GM12864 (cell line): Measurements from ENCODE around the gene TMEM169.
"Not testable (repeated sequence)": the region's sequence is repeated elsewhere in the genome, so short reads cannot be mapped to it uniquely, and the experiment has no call there.

ENCODE experiments used
- DNase-seq: peaks from one replicate; pipeline ENCODE4 v3.0.0-alpha.2; 2011; ENCODE audit warnings: low read depth
- H3K4me3 ChIP-seq: 2 replicates; pipeline ENCODE4 v1.5.1; 2011; ENCODE audit warnings: mild to moderate bottlenecking, low read depth, low read length, control low read depth
- CTCF ChIP-seq: IDR thresholded peaks from 2 replicates; pipeline ENCODE4 v1.5.1; 2011; ENCODE audit warnings: low read depth, mild to moderate bottlenecking, moderate library complexity, low read length, control low read depth, inconsistent platforms; ENCODE audit errors: missing control alignments

The TMEM169 gene

DNA sequence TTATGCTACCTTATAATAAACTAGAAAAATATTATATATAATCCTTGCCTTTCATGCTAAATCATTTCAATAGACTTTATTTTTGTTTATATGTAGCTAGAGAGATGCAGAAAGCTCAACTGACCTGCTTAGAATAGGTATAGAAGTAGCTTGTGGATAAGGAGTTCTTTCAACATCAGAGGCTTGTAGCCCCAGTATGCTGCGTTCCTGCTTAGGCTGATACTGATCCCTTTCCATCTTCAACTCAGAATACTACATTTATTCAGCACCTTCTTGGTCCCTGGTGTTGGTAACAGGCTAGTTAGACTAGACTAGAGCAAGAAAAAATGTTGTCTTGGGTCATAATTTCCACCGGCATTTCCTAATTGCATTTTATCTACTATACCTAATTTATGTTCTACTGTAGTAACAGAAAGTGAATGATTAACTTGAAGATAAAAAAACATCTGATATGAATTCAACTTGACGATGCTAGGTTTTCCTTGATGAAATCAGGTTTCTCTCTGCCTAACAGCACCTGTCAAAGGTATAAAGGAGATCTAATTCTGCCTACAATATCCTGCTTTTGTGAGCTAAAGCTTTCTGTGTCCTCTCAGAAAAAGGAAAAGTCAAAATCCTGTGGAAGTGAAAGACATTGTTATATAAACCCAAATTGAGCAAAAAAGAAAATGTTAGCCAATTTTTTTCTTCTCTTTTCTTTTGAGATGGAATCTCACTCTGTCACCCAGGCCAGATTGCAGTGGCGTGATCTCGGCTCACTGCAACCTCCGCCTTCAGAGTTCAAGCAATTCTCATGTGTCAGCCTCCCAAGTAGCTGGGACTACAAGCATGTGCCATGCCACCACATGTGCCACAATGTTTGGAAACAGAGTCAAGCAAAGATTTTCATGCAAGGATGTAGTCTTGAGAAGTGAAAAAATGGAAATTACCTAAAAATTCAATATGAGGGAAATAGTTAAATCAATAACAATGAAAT is 5.9 kb upstream of the TMEM169 start:
- TF ChIP-seq CTCF, result no peak
- no peak overlapping the region for H3K4me3 ChIP-seq
- DNase-seq, result no peak

- no peak for DNase-seq
Measured at GRCh38 chr2:216078776-216079175, 2.9 kb upstream of the TMEM169 start.

DNA sequence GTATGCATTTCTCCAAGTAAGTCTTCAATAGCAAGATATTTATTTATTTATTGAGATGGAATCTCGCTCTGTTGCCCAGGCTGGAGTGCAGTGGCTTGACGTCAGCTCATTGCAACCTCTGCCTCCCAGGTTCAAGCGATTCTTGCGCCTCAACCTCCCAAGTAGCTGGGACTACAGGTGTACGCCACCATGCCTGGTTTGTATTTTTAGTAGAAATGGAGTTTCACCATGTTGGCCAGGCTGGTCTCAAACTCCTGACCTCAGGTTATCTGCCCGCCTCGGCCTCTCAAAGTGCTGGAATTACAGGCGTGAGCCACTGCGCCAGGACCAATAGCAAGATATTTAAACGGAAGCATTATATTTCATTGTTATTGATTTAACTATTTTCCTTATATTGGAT is 1.7 kb upstream of the TMEM169 start:
- DNase-seq, H3K4me3 ChIP-seq: not testable (repeated sequence)

More at GRCh38 chr2:216078776-216079175, 2.9 kb upstream of the TMEM169 start:
- H3K4me3 ChIP-seq, result no peak overlapping the region
- TF ChIP-seq CTCF, result no peak

DNA sequence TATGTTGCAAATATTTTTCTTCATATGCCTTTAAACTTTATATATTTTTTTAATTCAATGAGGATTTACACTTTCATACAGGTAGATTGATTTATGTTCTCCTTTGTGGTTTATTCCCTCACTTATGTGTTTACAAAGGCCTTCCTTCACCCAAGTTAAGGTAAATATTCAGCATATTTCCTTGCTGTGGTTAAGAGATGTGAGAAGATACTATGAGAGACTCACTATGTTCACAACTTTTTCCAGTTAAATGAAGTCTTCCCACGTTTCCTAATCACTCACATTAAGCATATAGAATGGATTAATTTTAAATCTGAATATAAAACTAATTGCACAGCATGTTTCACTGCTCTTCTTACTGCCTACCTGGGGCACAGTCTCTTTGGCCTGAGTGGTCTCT is 707 bp upstream of the TMEM169 start:
- H3K4me3 ChIP-seq, result peak overlapping the region; percentile 92
- DNase-seq, result no peak
- TF ChIP-seq CTCF, result no peak

DNA sequence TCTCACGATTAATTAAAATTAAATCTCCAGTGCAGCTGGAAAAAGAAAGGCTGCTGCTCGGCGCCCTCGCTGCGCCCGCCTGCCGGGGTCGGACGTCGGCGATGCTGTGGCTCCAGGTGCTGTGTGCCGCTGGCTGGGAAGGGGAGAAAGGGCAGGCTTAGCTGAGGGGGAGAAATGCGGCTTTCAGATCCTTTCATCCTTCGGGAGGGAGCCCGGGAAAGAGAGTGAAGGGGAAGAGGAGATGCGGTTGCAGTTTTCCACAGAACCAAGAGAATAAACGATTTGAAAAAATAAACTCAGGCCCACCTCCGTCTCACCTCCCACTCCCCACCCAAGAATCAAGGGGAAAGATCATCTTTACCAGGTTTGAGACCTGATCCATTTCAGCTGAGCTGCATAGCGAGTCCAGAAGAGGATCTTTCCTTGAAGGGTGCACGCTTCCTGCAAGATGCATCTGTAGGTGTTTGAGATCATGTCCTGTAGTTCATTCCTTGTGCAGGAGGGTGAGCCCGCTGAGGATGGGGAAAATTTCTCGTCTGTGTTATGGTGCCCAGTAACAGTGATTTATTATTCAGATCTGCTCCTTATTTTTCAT is 495 bp downstream of the TMEM169 start:
- no peak for DNase-seq
- H3K4me3 ChIP-seq, result peak overlapping the region; percentile 92
- no peak for TF ChIP-seq CTCF

DNA sequence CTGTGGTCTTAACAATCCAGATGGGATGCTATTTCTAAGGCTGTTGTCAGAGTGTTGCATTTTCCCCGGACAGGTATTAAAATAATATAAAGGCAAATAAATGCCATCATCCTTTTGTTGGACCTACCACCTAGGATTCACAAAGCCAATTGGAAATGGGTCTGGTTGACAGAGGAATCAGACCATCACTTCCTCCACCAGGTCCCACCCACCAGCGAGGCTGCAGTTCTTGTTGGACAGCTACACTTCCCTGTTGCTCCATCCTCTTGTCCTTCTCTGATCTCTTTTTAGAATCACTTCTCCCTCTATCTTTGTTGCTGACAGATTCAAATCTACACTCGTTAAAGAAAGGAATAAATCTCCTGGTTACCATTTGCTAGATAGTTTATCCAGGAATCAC is 1.1 kb downstream of the TMEM169 start:
- no peak for TF ChIP-seq CTCF
- no peak overlapping the region for H3K4me3 ChIP-seq
- DNase-seq, result no peak

GRCh38 chr2:216083464-216084281 is 2.0 kb downstream of the TMEM169 start:
- no peak for TF ChIP-seq CTCF
- H3K4me3 ChIP-seq, result no peak overlapping the region
- no peak for DNase-seq
